ENCODE data around the gene PKD1L1.

The PKD1L1 gene

DNA sequence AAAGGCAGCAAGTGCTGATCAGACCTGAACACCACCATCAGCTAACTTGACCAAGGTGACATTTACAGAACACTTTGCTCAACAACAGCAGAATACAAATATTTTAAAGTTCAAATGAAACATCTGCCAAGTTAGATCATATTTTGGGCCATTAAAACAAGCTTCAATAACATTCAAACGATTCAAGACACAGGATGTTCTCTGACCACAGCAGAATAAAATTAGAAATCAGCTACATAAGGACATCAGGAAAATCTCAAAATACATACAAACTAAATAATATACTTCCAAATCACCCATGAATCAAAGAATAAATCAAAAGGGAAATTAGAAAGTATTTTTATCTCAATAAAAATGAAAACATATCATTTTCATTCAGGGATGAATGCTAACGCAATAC, 173.0 kb downstream of the PKD1L1 start:
- TF ChIP-seq, protein P1, sequence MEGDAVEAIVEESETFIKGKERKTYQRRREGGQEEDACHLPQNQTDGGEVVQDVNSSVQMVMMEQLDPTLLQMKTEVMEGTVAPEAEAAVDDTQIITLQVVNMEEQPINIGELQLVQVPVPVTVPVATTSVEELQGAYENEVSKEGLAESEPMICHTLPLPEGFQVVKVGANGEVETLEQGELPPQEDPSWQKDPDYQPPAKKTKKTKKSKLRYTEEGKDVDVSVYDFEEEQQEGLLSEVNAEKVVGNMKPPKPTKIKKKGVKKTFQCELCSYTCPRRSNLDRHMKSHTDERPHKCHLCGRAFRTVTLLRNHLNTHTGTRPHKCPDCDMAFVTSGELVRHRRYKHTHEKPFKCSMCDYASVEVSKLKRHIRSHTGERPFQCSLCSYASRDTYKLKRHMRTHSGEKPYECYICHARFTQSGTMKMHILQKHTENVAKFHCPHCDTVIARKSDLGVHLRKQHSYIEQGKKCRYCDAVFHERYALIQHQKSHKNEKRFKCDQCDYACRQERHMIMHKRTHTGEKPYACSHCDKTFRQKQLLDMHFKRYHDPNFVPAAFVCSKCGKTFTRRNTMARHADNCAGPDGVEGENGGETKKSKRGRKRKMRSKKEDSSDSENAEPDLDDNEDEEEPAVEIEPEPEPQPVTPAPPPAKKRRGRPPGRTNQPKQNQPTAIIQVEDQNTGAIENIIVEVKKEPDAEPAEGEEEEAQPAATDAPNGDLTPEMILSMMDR (conservative IDR thresholded peaks at IDR 0.05): no peak
- H3K27ac ChIP-seq: no peak overlapping the region

DNA sequence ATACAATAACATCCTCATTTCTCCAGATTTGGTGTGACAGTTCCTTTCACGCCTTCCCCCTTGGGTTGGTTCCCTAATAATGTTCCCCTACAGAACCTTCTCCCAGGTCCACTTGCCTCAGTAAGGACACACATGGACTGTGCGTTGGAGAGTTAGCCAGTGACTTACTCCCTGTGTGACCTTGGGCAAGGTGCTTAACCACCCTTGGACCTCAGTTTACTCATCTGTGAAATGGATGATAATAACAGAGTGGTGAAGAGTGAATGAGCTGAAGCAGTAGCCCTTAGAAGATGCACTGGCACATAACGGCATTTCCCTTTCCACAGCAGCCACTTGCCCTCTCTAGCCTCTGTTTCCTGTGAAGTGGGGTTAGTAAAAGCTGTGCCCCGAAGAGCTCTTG, 175.8 kb downstream of the PKD1L1 start:
- H3K27ac ChIP-seq: no peak overlapping the region
- TF ChIP-seq, protein P1 (conservative IDR thresholded peaks at IDR 0.05): no peak

DNA sequence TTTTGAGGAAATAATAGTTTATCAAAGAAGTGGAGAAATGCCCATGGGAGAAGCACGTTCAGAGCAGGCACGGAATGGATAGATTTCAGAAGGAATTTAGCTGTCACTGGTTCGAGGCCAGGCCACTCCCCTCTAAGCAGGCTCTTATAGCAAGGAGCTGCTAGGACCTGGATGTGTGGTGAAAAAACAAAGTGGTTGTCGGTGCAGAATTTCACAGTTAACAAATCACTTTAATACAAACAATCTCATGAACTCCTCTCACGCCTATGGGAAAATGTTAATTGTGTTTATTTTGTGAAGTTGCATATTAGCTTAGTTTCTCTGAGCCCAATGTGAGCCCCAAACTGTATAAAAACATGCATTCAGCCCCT, 176.3 kb downstream of the PKD1L1 start:
- H3K27ac ChIP-seq: no peak overlapping the region
- TF ChIP-seq, protein P1 (conservative IDR thresholded peaks at IDR 0.05): no peak

DNA sequence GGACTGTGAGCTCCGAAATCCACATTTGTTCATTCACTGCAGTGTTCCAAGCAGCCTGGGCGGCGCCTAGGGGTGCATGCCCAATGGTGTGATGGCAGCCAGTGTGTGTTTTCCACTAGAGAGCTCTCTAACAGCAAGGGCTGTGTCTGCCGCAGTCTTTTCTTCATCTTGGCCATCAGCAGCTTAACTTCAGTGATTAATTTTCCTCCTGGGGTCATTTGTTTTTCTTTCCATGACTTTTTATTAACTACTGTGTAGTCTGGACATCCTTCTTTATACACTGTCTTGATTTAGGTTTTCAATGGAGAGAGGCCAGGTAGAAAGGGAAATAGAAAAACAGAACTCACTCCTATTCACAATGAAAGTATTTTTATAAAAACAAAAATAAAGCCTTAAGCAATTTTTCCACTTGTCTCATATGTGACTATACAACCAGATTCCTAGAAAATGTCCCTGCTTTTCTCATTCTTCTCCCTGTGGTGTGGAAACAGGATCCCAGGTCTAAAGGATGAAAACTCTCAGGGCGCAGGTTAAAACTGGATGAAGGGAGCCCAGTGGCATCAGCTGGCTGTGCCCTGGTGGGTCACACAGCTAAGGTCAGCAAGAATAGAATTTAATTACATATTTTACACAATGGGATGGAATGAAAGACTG, 176.8 kb downstream of the PKD1L1 start:
- no peak overlapping the region for H3K27ac ChIP-seq
- TF ChIP-seq, protein P1 (conservative IDR thresholded peaks at IDR 0.05): no peak

DNA sequence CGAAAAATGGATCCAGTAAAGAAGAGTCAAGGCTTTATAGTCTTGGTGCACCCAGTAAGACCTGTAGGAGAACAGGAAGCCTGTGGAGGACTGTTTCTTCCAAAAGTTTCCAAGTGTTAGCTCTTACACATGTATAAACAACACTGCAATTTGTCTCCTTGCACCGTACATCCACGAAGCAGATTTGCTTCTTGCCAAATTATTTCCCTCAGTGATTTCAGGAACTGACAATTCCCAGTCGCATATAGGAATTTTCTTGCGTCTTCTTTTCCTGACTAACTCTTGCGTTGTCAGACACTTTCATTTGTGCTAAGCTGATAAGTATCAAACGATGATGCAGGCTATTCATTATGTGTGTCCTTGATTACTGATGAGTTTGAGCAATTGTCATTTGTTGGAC, 182.1 kb downstream of the PKD1L1 start:
- H3K27ac ChIP-seq: no peak overlapping the region
- TF ChIP-seq, protein P1 (conservative IDR thresholded peaks at IDR 0.05): no peak

DNA sequence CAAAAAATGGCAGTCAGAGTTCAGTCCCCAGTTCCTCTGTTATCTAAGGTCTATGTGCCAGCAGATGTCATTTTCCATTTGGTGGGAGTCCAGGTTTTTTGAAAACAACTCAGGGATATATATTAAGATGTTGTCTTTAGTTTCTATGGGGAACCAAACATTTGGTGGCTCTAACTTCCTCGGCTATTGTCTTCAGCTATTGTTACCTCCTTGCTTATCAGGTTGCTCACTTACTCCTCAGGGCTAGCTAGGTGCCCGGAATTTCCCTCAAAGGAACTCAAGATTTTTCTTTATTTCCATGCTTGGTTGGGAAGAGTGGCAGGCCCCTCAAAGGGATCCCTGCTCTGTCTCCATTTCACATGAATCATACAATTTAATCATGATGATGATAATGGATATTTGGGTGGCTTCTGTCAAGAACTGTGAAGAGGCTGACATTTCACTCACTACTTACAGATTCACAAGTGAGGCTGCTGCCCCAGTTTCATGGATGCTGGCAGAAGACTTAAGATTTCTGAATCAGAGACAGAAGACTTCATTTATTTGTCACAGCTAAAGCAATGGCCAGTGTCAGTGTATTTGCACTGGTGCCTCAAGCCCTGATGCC, 182.8 kb downstream of the PKD1L1 start:
- H3K27ac ChIP-seq: no peak overlapping the region
- TF ChIP-seq, protein P1 (conservative IDR thresholded peaks at IDR 0.05): no peak

DNA sequence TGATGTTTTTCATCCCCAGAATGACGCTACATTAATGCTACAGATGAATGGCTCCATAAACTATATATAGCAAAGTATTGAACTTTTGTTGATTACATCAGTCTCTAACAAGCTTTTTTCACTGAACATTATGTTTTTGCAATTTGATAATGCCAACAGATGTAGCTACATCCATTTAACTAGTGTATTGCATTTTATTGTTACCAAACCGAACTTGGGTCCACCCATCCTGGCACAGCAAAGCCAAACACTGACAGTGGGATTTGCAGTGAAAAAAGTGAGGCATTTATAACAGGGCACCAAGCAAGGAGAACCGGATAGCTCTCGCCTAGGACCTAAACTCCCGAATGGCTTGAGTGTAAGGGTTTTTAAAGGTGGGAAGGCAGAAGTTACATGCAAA, 183.5 kb downstream of the PKD1L1 start:
- TF ChIP-seq, protein P1 (conservative IDR thresholded peaks at IDR 0.05): no peak
- no peak overlapping the region for H3K27ac ChIP-seq

Measured in VCaP (cell line).